IPS DF 6.9 (cell line): ENCODE measurements around the gene ZNF689.
"Not testable (repeated sequence)": the region's sequence is repeated elsewhere in the genome, so short reads cannot be mapped to it uniquely, and the experiment has no call there.

Experiments
- DNase-seq: peaks from one replicate; pipeline ENCODE4 v3.0.0-alpha.2; 2013; ENCODE audit warnings: low read depth, low spot score
- H3K27ac ChIP-seq: one replicate; pipeline ENCODE4 v1.5.1; 2013; ENCODE audit warnings: low read length, control low read depth
- H3K27me3 ChIP-seq: 2 replicates; pipeline ENCODE4 v1.6.1; 2013; ENCODE audit warnings: mild to moderate bottlenecking, low read length; ENCODE audit not compliant: control insufficient read depth, insufficient read depth
- H3K36me3 ChIP-seq: 2 replicates; pipeline ENCODE4 v1.6.1; 2013; ENCODE audit warnings: low read length; ENCODE audit not compliant: control insufficient read depth, insufficient read depth
- H3K4me1 ChIP-seq: 2 replicates; pipeline ENCODE4 v1.6.1; 2013; ENCODE audit warnings: low read length; ENCODE audit not compliant: control insufficient read depth, insufficient read depth
- H3K4me3 ChIP-seq: 2 replicates; pipeline ENCODE4 v1.5.1; 2013; ENCODE audit warnings: mild to moderate bottlenecking, low read length
- H3K9me3 ChIP-seq: 2 replicates; pipeline ENCODE4 v1.6.1; 2013; ENCODE audit warnings: low read length, inconsistent platforms; ENCODE audit not compliant: control insufficient read depth, insufficient read depth
- WGBS: extraction: QIAGEN DNeasy Blood & Tissue Kit; methylation state at CpG from one replicate; pipeline ENCODE4 v1.1.7; 2013; ENCODE audit warnings: mixed read lengths, missing lambda C conversion rate; ENCODE audit not compliant: insufficient read length, insufficient coverage; 5-methylcytosine and 5-hydroxymethylcytosine counted together

Gene ZNF689

GRCh38 chr16:30651124-30652004 is 41.2 kb upstream of the ZNF689 start:
- Histone ChIP-seq H3K27me3 (no peaks in the 10 kb centered on the region), H3K9me3 (no peaks in the 10 kb centered on the region), H3K4me1 (no peaks in the 10 kb centered on the region), H3K4me3 (peak overlapping the region; percentile 58; the same call in 1 of the 2 replicates), H3K27ac (no peak overlapping the region), H3K36me3 (no peaks in the 10 kb centered on the region)
- DNase-seq, result no peak
- WGBS, result no CpG with 5 or more reads among the region's 71 CpGs

DNA sequence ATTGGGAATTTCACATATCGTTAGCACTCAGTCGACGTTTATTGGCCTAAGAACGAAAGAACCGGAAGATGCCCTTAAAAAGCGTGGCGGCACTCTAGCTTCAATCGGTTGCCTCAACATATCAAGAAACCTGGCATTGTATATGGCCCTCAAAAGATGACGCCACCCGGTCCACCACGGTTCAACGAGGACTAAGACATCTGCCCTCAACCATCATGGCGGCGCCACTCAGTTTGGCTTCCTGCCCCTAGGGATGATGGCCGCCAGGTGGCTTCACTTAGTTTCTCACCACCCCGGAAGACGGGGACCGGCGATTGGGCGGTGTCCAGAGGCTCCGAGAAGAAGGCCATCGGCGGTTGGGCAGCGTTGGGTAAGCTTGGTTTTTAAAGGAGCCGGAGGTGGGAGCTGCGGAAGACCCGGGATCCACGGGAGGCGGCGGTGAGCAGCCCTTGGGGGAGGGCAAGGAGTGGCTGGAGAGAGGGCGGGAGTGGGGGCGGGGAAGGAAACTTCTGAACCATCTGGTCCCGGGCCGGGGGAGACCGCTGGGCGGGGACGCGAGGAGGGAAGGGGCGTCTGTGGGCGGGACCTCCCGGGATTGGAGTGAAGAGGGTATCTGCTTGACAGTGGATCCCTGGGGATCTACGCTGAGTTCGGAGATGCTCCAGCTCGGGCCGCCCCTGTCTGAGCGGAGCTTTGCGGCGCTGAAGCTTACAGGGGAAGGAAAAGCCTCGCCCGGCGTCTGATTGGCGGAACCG is 40.4 kb upstream of the ZNF689 start, which contains the start of gene PRR14:
Gene PRR14, plus strand, starts transcription at position 592 of the 755 bp plus-strand sequence. CDS start 686 bp downstream, outside the sequence.
- peak; percentile 99 for DNase-seq
- no CpG with 5 or more reads among the region's 53 CpGs for WGBS
- H3K27me3 ChIP-seq, result no peaks in the 10 kb centered on the region
- no peaks in the 10 kb centered on the region for H3K9me3 ChIP-seq
- no peaks in the 10 kb centered on the region for H3K4me1 ChIP-seq
- H3K36me3 ChIP-seq, result no peaks in the 10 kb centered on the region
- peak within 1 kb of the TSS; percentile 58; the same call in 1 of the 2 replicates for H3K4me3 ChIP-seq
- no peak within 1 kb of the TSS for H3K27ac ChIP-seq

DNA sequence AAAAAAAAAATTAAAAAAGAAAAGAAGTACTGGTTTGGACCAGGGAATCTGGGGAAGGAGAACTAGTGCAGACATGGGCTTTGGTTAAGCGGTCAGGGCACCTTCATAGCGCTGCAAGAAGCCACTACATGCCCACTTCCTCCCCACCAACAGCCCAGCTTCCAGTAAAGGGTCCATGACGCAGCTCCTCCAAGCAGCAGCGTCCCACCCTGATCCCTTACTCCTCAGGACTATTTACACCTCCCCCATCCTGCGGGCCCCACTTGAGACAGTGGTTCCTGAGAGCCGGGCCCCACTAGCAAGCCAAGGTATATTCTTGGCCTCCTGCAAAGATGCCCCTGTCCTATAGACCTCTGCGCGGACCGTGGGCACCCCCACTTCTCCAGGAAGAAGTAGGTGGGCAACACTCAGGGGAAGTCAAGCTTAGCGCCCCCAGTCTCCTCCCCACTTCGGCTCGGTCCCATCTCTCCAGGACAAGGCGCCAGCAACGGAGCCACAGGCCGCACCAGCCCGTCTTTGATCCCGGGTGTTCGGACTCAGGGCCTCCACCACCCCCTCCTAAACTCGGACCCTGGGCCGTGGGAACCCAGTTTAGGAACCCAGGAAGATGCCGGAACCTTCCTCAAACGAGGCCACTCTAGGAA is 39.7 kb upstream of the ZNF689 start:
- Histone ChIP-seq H3K4me3 (no peak overlapping the region), H3K36me3 (no peaks in the 10 kb centered on the region), H3K27me3 (no peaks in the 10 kb centered on the region), H3K27ac (no peak overlapping the region), H3K9me3 (no peaks in the 10 kb centered on the region), H3K4me1 (no peaks in the 10 kb centered on the region)
- no CpG with 5 or more reads among the region's 22 CpGs for WGBS
- no peak for DNase-seq

DNA sequence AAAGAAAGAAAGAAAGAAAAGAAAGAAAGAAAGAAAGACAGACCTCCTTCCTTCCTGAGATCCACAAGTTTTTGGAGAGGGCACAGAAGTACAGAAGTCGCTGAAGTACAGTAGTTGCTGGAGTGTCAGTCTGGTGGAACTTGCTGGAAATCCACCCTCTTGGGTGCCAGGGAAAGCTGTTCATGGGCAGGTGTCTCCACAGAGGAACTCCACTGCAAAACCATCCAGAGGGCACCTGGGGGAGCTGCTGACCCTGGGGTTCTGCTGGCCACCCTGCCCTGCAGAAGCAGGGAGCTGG is 37.0 kb upstream of the ZNF689 start:
- Histone ChIP-seq H3K27me3 (no peaks in the 10 kb centered on the region; the same call in 1 of the 2 replicates), H3K4me1 (no peaks in the 10 kb centered on the region), H3K4me3 (no peak overlapping the region), H3K36me3 (no peaks in the 10 kb centered on the region), H3K27ac (no peak overlapping the region), H3K9me3 (no peaks in the 10 kb centered on the region)
- no peak for DNase-seq
- WGBS, result no CpG with 5 or more reads among the region's 1 CpG

GRCh38 chr16:30645727-30646126 is 35.5 kb upstream of the ZNF689 start:
- H3K4me1 ChIP-seq, result no peaks in the 10 kb centered on the region
- H3K27ac ChIP-seq, result no peak overlapping the region
- H3K9me3 ChIP-seq, result no peaks in the 10 kb centered on the region
- no CpG with 5 or more reads among the region's 6 CpGs for WGBS
- no peaks in the 10 kb centered on the region; the same call in 1 of the 2 replicates for H3K27me3 ChIP-seq
- no peaks in the 10 kb centered on the region for H3K36me3 ChIP-seq
- DNase-seq, result no peak
- H3K4me3 ChIP-seq, result no peak overlapping the region

GRCh38 chr16:30644334-30644830 is 34.2 kb upstream of the ZNF689 start:
- no CpG with 5 or more reads among the region's 4 CpGs for WGBS
- DNase-seq, result no peak
- H3K27me3 ChIP-seq, result no peaks in the 10 kb centered on the region; the same call in 1 of the 2 replicates
- no peaks in the 10 kb centered on the region for H3K9me3 ChIP-seq
- H3K36me3 ChIP-seq, result no peaks in the 10 kb centered on the region
- H3K27ac ChIP-seq, result no peak overlapping the region
- no peak overlapping the region for H3K4me3 ChIP-seq
- no peaks in the 10 kb centered on the region for H3K4me1 ChIP-seq

GRCh38 chr16:30641378-30641982 is 31.3 kb upstream of the ZNF689 start:
- no peaks in the 10 kb centered on the region for H3K9me3 ChIP-seq
- H3K4me1 ChIP-seq, result no peaks in the 10 kb centered on the region
- no peak overlapping the region for H3K4me3 ChIP-seq
- H3K27ac ChIP-seq, result no peak overlapping the region
- H3K27me3 ChIP-seq, result no peaks in the 10 kb centered on the region; the same call in 1 of the 2 replicates
- WGBS, result no CpG with 5 or more reads among the region's 3 CpGs
- no peak for DNase-seq
- no peaks in the 10 kb centered on the region for H3K36me3 ChIP-seq

DNA sequence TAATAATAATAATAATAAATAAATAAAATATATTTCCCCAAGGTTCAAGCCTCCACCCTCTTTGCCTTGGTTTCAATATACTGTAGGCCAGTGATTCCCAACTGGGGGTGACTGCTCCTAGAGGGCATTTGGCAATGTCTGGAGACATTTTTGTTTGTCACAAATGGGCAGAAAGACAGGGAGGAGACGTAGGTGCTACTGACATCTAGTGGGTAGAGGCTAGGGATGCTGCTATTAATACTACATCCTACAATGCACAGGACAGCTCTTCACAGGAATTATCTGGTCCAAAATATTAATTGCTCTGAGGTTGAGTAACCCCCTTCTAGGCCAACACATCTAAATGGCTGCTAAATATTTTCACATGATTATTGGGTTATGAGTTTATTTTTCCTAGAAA is 27.8 kb upstream of the ZNF689 start:
- WGBS, result no CpG with 5 or more reads among the region's 1 CpG
- H3K4me1 ChIP-seq, result no peaks in the 10 kb centered on the region
- no peak for DNase-seq
- H3K4me3 ChIP-seq, result no peak overlapping the region
- H3K36me3 ChIP-seq, result no peaks in the 10 kb centered on the region
- no peaks in the 10 kb centered on the region for H3K9me3 ChIP-seq
- H3K27ac ChIP-seq, result no peak overlapping the region
- H3K27me3 ChIP-seq, result no peaks in the 10 kb centered on the region

DNA sequence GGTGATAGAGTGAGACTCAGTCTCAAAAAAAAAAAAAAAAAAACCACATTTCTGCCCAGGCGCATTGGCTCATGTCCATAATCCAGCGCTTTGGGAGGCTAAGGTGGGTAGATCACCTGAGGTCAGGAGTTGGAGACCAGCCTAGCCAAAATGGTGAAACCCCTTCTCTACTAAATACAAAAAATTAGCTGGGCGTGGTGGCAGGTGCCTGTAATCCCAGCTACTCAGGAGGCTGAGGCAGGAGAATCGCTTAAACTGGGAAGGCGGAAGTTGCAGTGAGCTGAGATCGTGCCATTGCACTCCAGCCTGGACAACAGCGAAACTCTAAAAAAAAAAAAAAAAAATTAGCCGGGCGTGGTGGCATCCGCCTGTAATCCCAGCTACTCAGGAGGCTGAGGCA is 26.9 kb upstream of the ZNF689 start:
- not testable (repeated sequence) for H3K36me3 ChIP-seq, H3K27ac ChIP-seq, H3K9me3 ChIP-seq, H3K4me3 ChIP-seq, DNase-seq, H3K27me3 ChIP-seq, H3K4me1 ChIP-seq
- no CpG with 5 or more reads among the region's 10 CpGs for WGBS

GRCh38 chr16:30636599-30636998 is 26.4 kb upstream of the ZNF689 start:
- Histone ChIP-seq H3K36me3 (no peaks in the 10 kb centered on the region), H3K27ac (no peak overlapping the region), H3K4me1 (no peaks in the 10 kb centered on the region), H3K4me3 (no peak overlapping the region), H3K9me3 (no peaks in the 10 kb centered on the region), H3K27me3 (no peaks in the 10 kb centered on the region)
- no CpG with 5 or more reads among the region's 7 CpGs for WGBS
- no peak for DNase-seq
